Stimulated activated CD8-positive, alpha-beta memory T cell treated with anti-CD3 and anti-CD28 coated beads, Interleukin-7, amount 100 ng/mL, for 24 hours (primary cell): ENCODE data around the gene LRRC28.

ENCODE experiments used
- DNase-seq: peaks from one replicate; pipeline ENCODE4 v3.0.0-alpha.2; 2020; ENCODE audit warnings: low read depth

LRRC28 gene

GRCh38 chr15:99249270-99249841 lies 1.9 kb upstream of the LRRC28 start, which contains the start of gene TTC23:
Gene TTC23 (minus strand): TSS chr15:99249581. CDS start chr15:99228712, 20,869 bp downstream.
- no peak for DNase-seq

DNA sequence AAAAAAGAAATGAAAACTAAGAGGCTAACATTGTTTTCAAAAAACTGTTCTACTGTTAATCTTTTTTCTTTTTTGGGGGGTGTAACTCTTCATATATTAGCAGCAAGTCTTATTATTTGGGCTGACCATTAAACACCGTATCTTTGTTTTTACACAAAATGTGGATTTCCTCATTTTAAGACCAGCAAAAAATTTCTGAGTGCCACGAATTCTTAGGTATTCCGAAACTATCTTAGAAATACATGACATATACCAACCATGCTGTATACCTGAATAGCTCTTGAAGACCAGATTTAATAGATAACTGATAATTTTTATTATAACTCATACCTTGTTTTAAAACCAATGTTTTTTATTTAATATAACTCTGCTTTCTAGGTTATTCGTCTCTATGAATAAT lies 1.3 kb upstream of the LRRC28 start:
- no peak for DNase-seq

GRCh38 chr15:99250494-99250856 lies 806 bp upstream of the LRRC28 start:
- no peak for DNase-seq

- DNase-seq = no peak
Measured at GRCh38 chr15:99252326-99252725, 1.0 kb downstream of the LRRC28 start.

- no peak for DNase-seq
Measured at GRCh38 chr15:99253381-99254090, 2.3 kb downstream of the LRRC28 start.

GRCh38 chr15:99257107-99257750 lies 5.9 kb downstream of the LRRC28 start:
- DNase-seq = no peak

DNA sequence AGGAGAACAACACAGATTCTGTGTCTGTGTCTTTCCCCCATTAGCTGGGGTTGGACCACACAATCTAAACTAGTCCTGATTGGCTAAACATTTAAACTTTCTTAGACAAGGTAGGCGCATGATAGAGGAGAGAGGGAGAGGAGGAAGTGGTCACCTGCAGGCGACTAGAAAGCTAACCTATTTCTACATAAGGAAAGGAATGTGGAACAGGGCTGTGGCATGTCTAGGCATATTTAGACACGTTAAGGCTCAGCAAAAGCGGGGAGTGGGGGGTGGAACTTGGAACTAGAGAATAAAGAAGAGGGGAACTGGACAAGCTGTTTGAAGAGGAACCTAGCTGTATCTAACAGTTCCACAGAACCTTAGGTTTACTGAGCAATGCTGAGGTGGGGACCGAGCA lies 12.8 kb downstream of the LRRC28 start:
- DNase-seq = no peak

- no peak for DNase-seq
Measured at GRCh38 chr15:99265541-99266070, 14.3 kb downstream of the LRRC28 start.

- DNase-seq = no peak
Measured at GRCh38 chr15:99267957-99268356, 16.7 kb downstream of the LRRC28 start.

DNA sequence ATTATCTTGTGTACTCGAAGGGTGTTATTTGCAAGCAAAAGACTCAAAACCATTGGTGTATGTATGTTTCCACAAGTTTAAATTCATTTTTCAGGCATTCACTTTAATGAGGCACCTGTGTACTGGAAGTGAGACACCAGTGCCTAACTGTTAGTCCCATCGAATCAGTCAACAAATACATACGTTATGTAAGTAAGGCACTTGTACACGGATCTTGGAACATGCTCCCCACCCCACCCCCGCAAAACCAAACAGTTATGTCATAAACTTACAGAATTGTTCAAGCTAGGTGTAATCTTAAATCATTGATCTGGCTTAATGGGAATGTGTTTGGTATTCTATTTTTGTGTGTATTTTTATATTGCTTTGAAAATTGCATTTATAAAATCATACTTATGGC lies 17.1 kb downstream of the LRRC28 start:
- no peak for DNase-seq

GRCh38 chr15:99273801-99274200 lies 22.5 kb downstream of the LRRC28 start:
- no peak for DNase-seq

DNA sequence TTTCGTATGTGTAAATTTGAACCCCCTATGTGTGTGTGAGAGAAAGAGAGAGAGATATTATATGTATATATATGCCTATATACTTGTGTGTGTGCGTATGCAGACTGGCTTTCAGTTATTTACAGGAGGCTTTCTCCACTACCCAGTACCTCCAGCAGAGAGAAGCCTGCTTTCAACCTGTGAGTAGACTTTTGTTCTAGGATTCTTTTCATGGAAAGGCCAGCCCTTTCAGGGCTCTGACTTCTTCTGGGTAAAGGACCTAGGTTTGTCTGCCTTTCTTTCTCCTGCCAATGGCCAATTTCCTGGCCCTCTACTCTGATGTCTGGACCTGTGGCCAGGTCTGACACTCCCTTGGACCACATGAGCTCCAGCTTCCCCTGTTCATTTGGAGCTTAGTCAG lies 23.8 kb downstream of the LRRC28 start:
- no peak for DNase-seq

DNA sequence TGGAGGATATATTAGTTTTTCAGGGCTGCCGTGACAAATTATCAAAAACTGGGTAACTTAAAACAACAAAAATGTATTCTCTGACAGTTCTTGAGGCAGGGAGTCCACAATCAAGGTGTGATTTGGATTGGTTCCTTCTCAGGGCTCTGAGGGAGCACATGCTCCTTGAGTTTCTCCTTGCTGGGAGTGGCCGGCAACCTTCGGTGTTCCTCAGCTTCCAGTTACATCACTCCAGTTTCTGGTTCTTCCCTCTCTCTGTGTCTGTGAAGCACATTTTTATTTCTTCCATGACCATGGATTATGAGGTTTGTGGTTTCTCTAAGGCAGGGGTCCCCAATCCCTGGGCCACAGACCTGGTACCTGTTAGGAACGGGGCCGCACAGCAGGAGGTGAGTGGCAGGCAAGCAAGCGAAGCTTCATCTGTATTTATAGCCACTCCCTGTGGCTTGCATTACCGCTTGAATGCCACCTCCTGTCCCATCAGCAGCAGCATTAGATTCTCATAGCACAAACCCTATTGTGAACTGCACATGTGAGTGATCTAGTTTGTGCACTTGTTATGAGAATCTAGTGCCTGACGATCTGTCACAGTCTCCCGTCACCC lies 24.3 kb downstream of the LRRC28 start:
- no peak for DNase-seq

DNA sequence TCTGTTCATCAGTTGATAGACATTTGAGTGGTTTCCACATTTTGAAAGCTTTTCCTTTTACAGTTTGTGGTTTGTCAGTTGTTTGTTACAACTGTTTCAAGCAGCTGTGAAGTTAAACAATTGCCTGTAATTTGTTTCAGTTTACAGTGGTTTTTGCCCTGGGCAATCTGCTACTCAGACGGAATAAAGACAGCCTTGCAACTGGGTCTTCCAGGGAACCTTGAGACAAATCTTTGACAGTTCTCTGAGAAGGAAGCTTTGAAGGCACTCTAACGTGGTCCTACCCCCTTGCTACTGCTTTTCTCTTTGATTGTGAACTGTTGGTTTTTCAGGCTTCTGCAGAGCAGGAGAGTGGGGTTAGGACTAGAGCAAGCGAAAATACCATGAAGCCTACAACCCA lies 28.0 kb downstream of the LRRC28 start:
- DNase-seq = no peak

GRCh38 chr15:99279827-99280226 lies 28.5 kb downstream of the LRRC28 start:
- no peak for DNase-seq

GRCh38 chr15:99282121-99282520 lies 30.8 kb downstream of the LRRC28 start:
- no peak for DNase-seq

DNA sequence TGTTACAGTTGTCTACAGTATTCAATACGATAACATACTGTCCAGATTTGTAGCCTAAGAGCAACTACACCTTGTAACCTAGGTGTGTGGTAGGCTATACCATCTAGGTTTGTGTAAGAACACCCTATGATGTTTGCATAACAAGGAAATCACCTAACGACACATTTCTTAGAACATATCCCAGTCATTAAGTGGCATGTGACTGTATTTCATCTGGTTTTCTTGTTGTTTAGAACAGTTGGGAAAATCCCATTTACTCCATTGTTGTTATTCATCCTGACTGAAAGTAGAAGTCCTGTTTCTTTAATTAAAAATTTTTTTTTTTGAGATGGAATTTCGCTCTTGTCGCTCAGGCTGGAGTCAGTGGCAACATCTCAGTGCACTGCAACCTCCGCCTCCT lies 31.3 kb downstream of the LRRC28 start:
- no peak for DNase-seq

DNA sequence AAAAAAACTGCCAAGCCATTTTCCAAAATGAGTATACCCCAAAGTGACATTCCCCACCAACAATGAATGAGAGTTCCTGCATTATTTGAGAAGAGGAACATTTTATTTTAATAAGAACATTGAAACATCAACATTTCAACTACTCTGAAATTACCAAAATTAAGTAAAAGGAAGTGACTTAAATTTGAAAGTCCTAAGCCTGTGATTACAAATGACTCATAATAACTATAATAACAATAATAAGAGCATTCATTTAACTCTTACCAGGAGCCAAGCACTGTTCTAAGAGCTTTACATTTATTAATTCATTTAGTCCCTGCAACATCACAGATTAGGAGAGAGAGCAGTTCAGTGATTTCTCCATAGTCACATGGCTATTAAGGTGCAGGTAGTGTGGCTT lies 32.4 kb downstream of the LRRC28 start:
- DNase-seq = no peak

DNA sequence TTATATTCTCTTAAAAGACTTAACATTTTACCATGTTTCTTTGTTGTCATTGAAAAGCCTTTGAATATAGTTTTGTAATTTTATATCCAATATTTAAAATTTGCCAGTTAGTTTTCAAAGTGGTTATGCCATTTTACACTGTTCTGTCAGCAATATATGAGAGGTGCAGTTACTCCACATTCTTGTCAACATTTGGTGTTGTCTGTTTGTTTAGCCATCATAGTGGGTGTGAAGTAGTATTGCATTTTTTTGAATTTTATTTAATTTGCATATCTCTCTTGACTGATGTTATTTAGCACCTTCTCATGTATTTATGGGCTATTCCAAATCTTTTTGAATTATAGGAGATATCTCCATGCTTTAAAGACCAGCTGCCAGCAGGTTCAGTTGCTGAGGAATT lies 40.4 kb downstream of the LRRC28 start:
- no peak for DNase-seq

- DNase-seq = no peak
Measured at GRCh38 chr15:99295840-99296239, 44.6 kb downstream of the LRRC28 start.

- no peak for DNase-seq
Measured at GRCh38 chr15:99296386-99296785, 45.1 kb downstream of the LRRC28 start.

DNA sequence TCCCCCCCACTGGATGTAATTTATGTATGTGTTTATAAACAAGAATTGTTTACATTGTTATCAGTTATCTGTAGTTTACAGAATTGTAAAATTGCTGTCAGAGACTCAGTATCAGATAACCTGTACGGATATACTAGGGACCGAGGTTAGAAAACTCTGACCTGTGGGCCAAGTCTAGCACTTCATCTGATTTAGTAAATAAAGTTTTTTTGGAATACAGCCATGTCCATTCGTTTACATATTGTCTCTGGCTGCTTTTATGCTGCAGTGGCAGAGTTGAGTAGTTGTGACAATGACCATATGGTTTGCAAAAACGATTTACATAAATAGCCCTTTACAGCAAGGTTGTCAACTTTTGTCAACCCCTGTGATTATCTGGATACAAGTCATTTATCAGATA lies 52.6 kb downstream of the LRRC28 start:
- no peak for DNase-seq
